Esophagus squamous epithelium (tissue), 4 donors: ENCODE measurements around the gene ETS1.

Experiments used
- CTCF ChIP-seq, 6 experiments: fragments of 450-650 bp in 4 of 6; fragments of 200-600 bp in 2 of 6; sonication (generic) in 2 of 6; IDR thresholded peaks; one replicate each; pipeline ENCODE4 v1.5.1; 2016 to 2019; ENCODE audit warnings: antibody characterized with exemption in 6 of 6, mild to moderate bottlenecking in 4 of 6, moderate library complexity in 4 of 6
- POLR2A ChIP-seq, 4 donors: fragments of 450-650 bp; IDR thresholded peaks; one replicate each; pipeline ENCODE4 v1.6.1; 2017; ENCODE audit warnings: antibody characterized with exemption in 4 of 4, mild to moderate bottlenecking in 4 of 4, moderate library complexity in 3 of 4

DNA sequence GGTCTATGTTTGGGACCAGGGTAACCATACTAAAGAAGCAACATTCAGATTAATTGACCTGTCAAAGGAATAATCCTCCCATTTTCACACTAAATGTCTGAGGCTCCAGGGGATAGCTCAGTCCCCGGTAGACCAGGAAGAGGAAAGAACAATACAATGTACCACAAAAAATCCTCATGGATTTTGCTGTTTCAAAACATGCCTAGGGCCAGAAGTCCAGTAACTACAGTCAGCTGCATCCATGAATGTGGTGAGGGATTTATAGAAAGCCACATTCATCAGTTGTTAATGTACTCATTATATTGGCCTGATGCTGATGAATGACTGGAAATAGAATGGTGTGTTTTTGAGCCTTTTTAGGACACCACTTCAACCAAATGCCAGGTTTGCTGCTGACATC is 6.9 kb upstream of the ETS1 start:
- TF ChIP-seq POLR2A (IDR thresholded peaks at IDR 0.05) (no peak), CTCF (IDR thresholded peaks at IDR 0.05) (no peak)
